Measurements from ENCODE around the gene TRAPPC5. TPM values are rescaled to one million over a fixed set of nuclear protein-coding genes. Genes with fewer than 3 reads are reported as not detected.
A peak's percentile ranks its signal among the peaks of the same experiment; 100 is the strongest.

The TRAPPC5 gene
- total RNA-seq, 1 donor from 2014 or later, result 88.8 TPM

GRCh38 chr19:7665076-7665475, 15.6 kb upstream of the TRAPPC5 start:
- TF ChIP-seq CTCF (IDR thresholded peaks at IDR 0.05; ENCODE audit: unreplicated experiment), result no peak
- Mint-ChIP-seq H3K4me3 (ENCODE audit: low read depth) (no peak overlapping the region), H3K36me3 (ENCODE audit: insufficient read depth) (no peaks in the 10 kb centered on the region), H3K9me3 (ENCODE audit: low read depth) (no peaks in the 10 kb centered on the region), H3K27me3 (peaks cover 44% of the 10 kb centered on the region), H3K27ac (no peak overlapping the region), H3K4me1 (ENCODE audit: low read depth) (no peaks in the 10 kb centered on the region)
- no peak for DNase-seq (ENCODE audit: low spot score, unreplicated experiment)

GRCh38 chr19:7668842-7669241, 11.8 kb upstream of the TRAPPC5 start, which contains the start of gene RETN:
Gene RETN (plus strand): TSS chr19:7669049. CDS start chr19:7669327, 278 bp downstream.
- Mint-ChIP-seq H3K27ac (no peak within 1 kb of the TSS), H3K9me3 (ENCODE audit: low read depth) (no peaks in the 10 kb centered on the region), H3K36me3 (ENCODE audit: insufficient read depth) (no peaks in the 10 kb centered on the region), H3K4me3 (ENCODE audit: low read depth) (no peak within 1 kb of the TSS), H3K27me3 (peaks cover 65% of the 10 kb centered on the region), H3K4me1 (ENCODE audit: low read depth) (no peaks in the 10 kb centered on the region)
- TF ChIP-seq CTCF (IDR thresholded peaks at IDR 0.05; ENCODE audit: unreplicated experiment), result no peak
- DNase-seq (ENCODE audit: low spot score, unreplicated experiment), result no peak

- no peaks in the 10 kb centered on the region for H3K9me3 Mint-ChIP-seq (ENCODE audit: low read depth)
- H3K4me3 Mint-ChIP-seq (ENCODE audit: low read depth), result no peak overlapping the region
- H3K27me3 Mint-ChIP-seq, result peaks cover 73% of the 10 kb centered on the region
- H3K27ac Mint-ChIP-seq, result no peak overlapping the region
- no peak for DNase-seq (ENCODE audit: low spot score, unreplicated experiment)
- TF ChIP-seq CTCF (IDR thresholded peaks at IDR 0.05; ENCODE audit: unreplicated experiment), result no peak
- no peaks in the 10 kb centered on the region for H3K36me3 Mint-ChIP-seq (ENCODE audit: insufficient read depth)
- H3K4me1 Mint-ChIP-seq (ENCODE audit: low read depth), result no peaks in the 10 kb centered on the region
Observed at GRCh38 chr19:7669641-7670040, 11.0 kb upstream of the TRAPPC5 start.

- no peaks in the 10 kb centered on the region for H3K36me3 Mint-ChIP-seq (ENCODE audit: insufficient read depth)
- no peaks in the 10 kb centered on the region for H3K9me3 Mint-ChIP-seq (ENCODE audit: low read depth)
- H3K27ac Mint-ChIP-seq, result no peak overlapping the region
- TF ChIP-seq CTCF (IDR thresholded peaks at IDR 0.05; ENCODE audit: unreplicated experiment), result no peak
- peak overlapping the region; percentile 40 for H3K4me3 Mint-ChIP-seq (ENCODE audit: low read depth)
- DNase-seq (ENCODE audit: low spot score, unreplicated experiment), result no peak
- no peaks in the 10 kb centered on the region for H3K4me1 Mint-ChIP-seq (ENCODE audit: low read depth)
- peaks cover 74% of the 10 kb centered on the region for H3K27me3 Mint-ChIP-seq
Observed at GRCh38 chr19:7670150-7670783, 10.4 kb upstream of the TRAPPC5 start.

- TF ChIP-seq CTCF (IDR thresholded peaks at IDR 0.05; ENCODE audit: unreplicated experiment), result no peak
- no peaks in the 10 kb centered on the region for H3K36me3 Mint-ChIP-seq (ENCODE audit: insufficient read depth)
- H3K4me1 Mint-ChIP-seq (ENCODE audit: low read depth), result no peaks in the 10 kb centered on the region
- H3K9me3 Mint-ChIP-seq (ENCODE audit: low read depth), result no peaks in the 10 kb centered on the region
- DNase-seq (ENCODE audit: low spot score, unreplicated experiment), result no peak
- H3K27ac Mint-ChIP-seq, result no peak overlapping the region
- no peak overlapping the region for H3K4me3 Mint-ChIP-seq (ENCODE audit: low read depth)
- peaks cover 72% of the 10 kb centered on the region for H3K27me3 Mint-ChIP-seq
Observed at GRCh38 chr19:7670790-7671189, 9.8 kb upstream of the TRAPPC5 start.
